ENCODE measurements around the gene CRHR2.

Gene CRHR2

DNA sequence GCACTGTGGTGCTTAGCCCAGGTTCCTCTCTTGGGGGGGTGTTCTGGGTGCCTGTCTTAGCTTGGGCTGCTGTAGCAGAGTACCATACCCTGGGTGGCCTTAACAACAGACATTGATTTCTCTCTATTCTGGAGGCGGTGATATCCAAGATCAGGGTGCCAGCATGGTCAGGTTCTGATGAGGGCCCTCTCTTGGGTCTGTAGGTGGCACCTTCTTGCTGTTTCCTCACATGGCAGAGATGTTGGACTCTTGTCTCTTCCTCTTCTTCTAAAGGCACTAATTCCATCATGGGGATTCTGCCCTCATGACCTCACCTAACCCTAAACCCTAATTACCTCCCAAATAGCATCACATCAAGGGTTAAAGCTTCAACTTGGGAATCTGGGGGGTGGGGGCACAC lies 19.9 kb upstream of the CRHR2 start:
- DNase-seq (ENCODE audit: low read depth, low spot score), result no peak
- no peak overlapping the region for H3K4me3 ChIP-seq (ENCODE audit: low read depth, low read length)
- in situ Hi-C loops (cut with HindIII; ENCODE audit: low sequenced_read_pairs), result no loop called here
- TF ChIP-seq, protein P1, sequence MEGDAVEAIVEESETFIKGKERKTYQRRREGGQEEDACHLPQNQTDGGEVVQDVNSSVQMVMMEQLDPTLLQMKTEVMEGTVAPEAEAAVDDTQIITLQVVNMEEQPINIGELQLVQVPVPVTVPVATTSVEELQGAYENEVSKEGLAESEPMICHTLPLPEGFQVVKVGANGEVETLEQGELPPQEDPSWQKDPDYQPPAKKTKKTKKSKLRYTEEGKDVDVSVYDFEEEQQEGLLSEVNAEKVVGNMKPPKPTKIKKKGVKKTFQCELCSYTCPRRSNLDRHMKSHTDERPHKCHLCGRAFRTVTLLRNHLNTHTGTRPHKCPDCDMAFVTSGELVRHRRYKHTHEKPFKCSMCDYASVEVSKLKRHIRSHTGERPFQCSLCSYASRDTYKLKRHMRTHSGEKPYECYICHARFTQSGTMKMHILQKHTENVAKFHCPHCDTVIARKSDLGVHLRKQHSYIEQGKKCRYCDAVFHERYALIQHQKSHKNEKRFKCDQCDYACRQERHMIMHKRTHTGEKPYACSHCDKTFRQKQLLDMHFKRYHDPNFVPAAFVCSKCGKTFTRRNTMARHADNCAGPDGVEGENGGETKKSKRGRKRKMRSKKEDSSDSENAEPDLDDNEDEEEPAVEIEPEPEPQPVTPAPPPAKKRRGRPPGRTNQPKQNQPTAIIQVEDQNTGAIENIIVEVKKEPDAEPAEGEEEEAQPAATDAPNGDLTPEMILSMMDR (IDR thresholded peaks at IDR 0.05; ENCODE audit: low read depth, low read length), result no peak

DNA sequence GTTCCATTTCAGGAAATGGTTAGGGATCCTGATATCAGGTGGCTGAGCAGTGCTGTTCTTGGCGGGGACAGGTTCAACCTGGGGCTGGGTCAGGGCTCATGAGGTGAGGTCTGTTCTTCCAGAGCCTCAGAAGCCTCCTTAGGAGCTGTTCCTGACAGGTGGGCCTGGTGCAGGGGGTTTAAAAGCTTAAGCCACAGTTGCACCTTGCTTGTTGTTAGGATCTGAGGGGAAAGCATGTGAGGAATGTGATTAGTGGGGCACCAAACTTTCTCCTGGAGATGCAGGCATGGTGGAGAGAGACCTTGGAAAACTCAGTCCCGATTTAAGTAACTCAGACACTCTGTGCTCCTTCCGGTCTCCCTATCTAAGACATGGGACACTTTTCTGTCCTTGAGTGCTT lies 18.7 kb upstream of the CRHR2 start:
- TF ChIP-seq, protein P1 (IDR thresholded peaks at IDR 0.05; ENCODE audit: low read depth, low read length), result no peak
- no peak for DNase-seq (ENCODE audit: low read depth, low spot score)
- in situ Hi-C loops (cut with HindIII; ENCODE audit: low sequenced_read_pairs), result no loop called here
- H3K4me3 ChIP-seq (ENCODE audit: low read depth, low read length), result no peak overlapping the region

DNA sequence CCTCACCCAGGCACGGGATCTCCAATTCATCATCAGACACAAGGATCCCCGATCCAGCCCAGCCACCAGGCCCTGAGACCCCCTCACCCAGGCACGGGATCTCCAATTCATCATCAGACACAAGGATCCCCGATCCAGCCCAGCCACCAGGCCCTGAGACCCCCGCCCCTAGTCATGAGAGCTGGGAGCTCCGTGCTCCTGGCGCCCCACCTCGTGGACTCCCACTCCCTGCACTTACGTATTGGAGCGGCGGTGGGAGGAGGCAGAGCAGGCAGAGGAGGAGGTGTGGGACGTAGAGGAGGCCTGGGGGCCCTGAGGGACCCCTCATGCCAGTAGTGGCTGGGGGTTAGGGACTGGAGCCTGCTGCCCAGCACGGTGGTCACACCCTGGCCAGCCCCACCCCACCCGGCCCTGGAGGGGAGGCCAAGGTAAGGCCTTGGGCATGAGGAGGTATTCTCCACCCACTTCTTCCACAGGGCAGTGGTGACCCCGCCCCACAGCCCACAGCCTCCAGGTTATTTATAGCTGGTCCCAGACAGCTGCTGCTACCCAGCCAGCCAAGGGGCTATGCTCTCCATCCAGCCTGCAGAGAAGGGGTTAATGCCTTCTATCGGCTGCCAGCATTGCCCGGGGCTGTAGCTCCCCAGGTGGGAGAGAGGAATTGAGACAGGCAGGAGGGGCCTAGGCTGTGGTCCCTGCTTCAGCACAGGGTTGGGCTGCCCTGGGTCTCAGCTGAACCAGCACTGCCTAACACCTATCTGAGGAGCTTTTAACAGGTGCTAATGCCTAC lies 17.6 kb upstream of the CRHR2 start:
- DNase-seq (ENCODE audit: low read depth, low spot score), result no peak
- in situ Hi-C loops (cut with HindIII; ENCODE audit: low sequenced_read_pairs), result no loop called here
- H3K4me3 ChIP-seq (ENCODE audit: low read depth, low read length), result no peak overlapping the region
- TF ChIP-seq, protein P1 (IDR thresholded peaks at IDR 0.05; ENCODE audit: low read depth, low read length), result no peak

DNA sequence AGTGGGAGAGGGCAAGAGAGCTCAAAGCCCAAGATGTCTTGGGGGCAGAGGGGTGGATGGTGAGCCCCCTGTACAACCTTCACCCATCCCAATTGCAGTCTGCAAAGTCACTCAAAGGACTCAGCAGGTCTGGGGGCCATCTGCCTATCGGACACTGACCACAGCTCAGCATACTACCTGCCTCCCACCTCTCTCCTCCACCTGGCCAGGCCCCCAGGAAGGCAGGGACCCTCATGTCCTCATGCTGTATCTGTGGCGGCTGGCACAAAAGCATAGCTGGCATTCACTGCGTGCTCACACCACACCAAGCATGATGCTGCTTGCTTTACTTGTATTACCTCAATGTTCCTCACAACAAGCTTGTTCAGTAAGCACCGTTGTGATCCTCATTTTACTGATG lies 16.2 kb upstream of the CRHR2 start:
- TF ChIP-seq, protein P1 (IDR thresholded peaks at IDR 0.05; ENCODE audit: low read depth, low read length), result no peak
- no peak for DNase-seq (ENCODE audit: low read depth, low spot score)
- in situ Hi-C loops (cut with HindIII; ENCODE audit: low sequenced_read_pairs), result no loop called here
- no peak overlapping the region for H3K4me3 ChIP-seq (ENCODE audit: low read depth, low read length)

DNA sequence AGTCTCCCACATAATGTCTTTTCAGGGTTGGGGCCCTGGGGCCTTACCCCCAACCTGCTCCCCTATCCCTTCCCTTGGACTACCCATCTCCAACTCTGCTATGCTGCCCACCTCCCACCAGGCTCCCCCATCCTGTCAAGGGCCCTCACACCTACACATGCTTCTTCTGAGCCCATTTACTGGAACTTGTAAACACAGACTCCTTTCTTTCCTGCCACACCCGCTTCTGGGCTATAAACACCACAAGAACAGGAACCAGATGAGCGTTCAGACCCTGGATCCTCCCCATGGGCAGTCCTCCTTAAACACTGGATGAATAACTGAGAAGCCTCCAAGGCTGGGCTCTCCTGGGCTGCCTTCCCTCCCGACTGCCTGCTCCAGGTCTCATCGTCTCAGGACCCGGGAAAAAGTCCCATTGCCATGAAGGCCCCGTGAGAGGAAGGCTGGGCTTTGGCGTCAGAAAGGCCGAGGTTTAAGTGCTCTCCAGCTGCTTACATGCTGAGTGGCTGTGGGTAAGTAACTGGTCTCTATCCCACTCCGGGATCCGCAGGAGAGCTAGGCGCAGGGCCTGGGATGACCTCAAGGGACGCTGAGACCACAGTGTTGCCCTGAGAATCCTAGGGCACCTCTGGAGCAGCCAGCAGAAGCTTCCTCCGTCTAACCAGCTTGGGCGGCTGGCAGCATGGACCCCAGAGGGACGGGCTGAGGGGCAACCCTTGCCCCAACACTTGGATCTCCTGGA lies 15.6 kb upstream of the CRHR2 start:
- no peak overlapping the region for H3K4me3 ChIP-seq (ENCODE audit: low read depth, low read length)
- TF ChIP-seq, protein P1 (IDR thresholded peaks at IDR 0.05; ENCODE audit: low read depth, low read length), result no peak
- in situ Hi-C loops (cut with HindIII; ENCODE audit: low sequenced_read_pairs), result no loop called here
- DNase-seq (ENCODE audit: low read depth, low spot score), result no peak

DNA sequence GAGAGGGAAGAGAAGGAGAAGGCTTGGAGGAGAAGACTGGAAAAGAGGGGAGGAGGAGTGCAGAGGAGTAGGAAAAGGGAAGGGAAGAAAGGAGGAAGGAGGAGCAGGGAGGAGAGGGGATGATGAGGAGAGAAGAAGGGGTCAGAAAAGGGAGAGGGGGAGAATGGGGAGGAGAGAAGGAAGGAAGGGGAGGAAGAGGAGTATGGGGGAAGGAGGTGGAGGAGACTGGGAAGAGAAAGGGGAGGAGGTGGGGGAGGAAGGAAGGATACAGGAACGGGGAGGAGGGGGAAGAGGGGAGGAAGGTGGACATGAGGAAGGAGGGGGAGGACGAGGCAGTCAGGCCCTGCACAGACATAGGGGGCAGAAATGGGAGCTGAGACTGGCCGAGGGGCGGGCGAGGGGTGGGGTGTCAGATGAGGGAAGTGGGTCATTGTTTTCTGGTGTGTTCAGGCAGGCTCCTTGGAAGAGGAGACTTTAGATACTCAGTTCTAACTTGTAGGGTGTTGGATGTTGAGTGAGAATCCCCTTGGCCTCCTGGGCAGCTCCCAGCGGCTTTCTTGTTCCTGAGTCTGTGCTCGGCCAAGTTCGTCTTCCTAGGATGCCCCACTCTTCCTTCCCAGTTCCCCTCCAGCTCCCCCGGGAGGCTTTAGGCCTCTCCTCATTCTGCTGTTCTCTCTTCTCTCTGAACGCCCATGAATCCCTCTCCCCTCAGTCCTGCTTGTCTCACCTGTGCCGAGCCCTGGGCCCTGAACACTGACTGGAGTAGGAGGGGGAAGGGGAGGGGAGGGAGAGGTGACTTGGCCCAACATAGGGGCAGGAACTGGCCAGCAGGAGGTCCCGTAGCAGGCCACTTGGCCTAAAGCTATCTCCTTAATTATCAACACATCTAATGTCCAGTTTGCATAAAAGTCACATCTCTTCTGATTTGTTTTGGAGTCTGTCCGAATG lies 12.8 kb upstream of the CRHR2 start:
- TF ChIP-seq, protein P1 (IDR thresholded peaks at IDR 0.05; ENCODE audit: low read depth, low read length), result no peak
- no peak for DNase-seq (ENCODE audit: low read depth, low spot score)
- no peak overlapping the region for H3K4me3 ChIP-seq (ENCODE audit: low read depth, low read length)
- in situ Hi-C loops (cut with HindIII; ENCODE audit: low sequenced_read_pairs), result no loop called here
